ENCODE results near the gene SEMA7A.
A peak's percentile ranks its signal among the peaks of the same experiment; 100 is the strongest.

GRCh38 chr15:74382004-74382816 is 51.5 kb downstream of the SEMA7A start:
- TF ChIP-seq, protein P1, sequence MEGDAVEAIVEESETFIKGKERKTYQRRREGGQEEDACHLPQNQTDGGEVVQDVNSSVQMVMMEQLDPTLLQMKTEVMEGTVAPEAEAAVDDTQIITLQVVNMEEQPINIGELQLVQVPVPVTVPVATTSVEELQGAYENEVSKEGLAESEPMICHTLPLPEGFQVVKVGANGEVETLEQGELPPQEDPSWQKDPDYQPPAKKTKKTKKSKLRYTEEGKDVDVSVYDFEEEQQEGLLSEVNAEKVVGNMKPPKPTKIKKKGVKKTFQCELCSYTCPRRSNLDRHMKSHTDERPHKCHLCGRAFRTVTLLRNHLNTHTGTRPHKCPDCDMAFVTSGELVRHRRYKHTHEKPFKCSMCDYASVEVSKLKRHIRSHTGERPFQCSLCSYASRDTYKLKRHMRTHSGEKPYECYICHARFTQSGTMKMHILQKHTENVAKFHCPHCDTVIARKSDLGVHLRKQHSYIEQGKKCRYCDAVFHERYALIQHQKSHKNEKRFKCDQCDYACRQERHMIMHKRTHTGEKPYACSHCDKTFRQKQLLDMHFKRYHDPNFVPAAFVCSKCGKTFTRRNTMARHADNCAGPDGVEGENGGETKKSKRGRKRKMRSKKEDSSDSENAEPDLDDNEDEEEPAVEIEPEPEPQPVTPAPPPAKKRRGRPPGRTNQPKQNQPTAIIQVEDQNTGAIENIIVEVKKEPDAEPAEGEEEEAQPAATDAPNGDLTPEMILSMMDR (IDR thresholded peaks at IDR 0.05; ENCODE audit: low read length) = peak; percentile 97
- no peak for TF ChIP-seq EZH2 (optimal IDR thresholded peaks at IDR 0.05; ENCODE audit: low read depth, low read length)
- TF ChIP-seq EZH2phosphoT487 (IDR thresholded peaks at IDR 0.05; ENCODE audit: low read length) = no peak
